ENCODE results near the gene PNO1. TPM values are rescaled to one million over a fixed set of nuclear protein-coding genes. Genes with fewer than 3 reads are reported as not detected.

PNO1 gene
- total and polyA plus RNA-seq, 2 experiments from 2014 or later: 34.6 to 43.7 TPM

GRCh38 chr2:68218343-68218901 is 60.7 kb downstream of the PNO1 start (continued):
- TF ChIP-seq ZNF462 (CRISPR knock-in tag; IDR thresholded peaks at IDR 0.05) (no peak), CREB1 (CRISPR knock-in tag; IDR thresholded peaks at IDR 0.05; ENCODE audit: low read depth) (no peak), JUNB (IDR thresholded peaks at IDR 0.05; ENCODE audit: unreplicated experiment) (no peak), EZH2 (IDR thresholded peaks at IDR 0.05; ENCODE audit: low read depth, unreplicated experiment) (no peak), CTCF (conservative IDR thresholded peaks at IDR 0.05; ENCODE audit: low read depth in 2 of 2) (no peak)

GRCh38 chr2:68222287-68222686 is 64.6 kb downstream of the PNO1 start:
- Mint-ChIP-seq H3K4me1 (peaks cover 51% of the 10 kb centered on the region), H3K36me3 (ENCODE audit: low read depth) (no peaks in the 10 kb centered on the region), H3K9me3 (no peaks in the 10 kb centered on the region), H3K27me3 (ENCODE audit: insufficient read depth, low read depth, poor library complexity) (no peaks in the 10 kb centered on the region), H3K4me3 (no peak overlapping the region), H3K27ac (no peak overlapping the region)
- H3K36me3 ChIP-seq (ENCODE audit: insufficient read depth): no peaks in the 10 kb centered on the region
- peaks cover 100% of the 10 kb centered on the region for H3K79me2 ChIP-seq (replicated peaks; ENCODE audit: insufficient read depth)
- H3F3A ChIP-seq (replicated peaks; ENCODE audit: low read depth): no peaks in the 10 kb centered on the region
- H2AFZ ChIP-seq: no peak overlapping the region
- ATAC-seq: no peak
- no peak overlapping the region for H3K4me2 ChIP-seq
- peaks cover 73% of the 10 kb centered on the region for H4K20me1 ChIP-seq (replicated peaks; ENCODE audit: insufficient read depth)
- no peaks in the 10 kb centered on the region for H3K9me2 ChIP-seq (ENCODE audit: insufficient read depth)
- H3K27ac ChIP-seq (ENCODE audit: low read depth): no peak overlapping the region
- DNase-seq (ENCODE audit: low spot score): no peak
- TF ChIP-seq ZNF114 (CRISPR knock-in tag; IDR thresholded peaks at IDR 0.05): no peak
- no peak for TF ChIP-seq ETS1 (IDR thresholded peaks at IDR 0.05)
- no peak for TF ChIP-seq CTCF (conservative IDR thresholded peaks at IDR 0.05; ENCODE audit: low read depth in 2 of 2)
- no peak for TF ChIP-seq CREB1 (CRISPR knock-in tag; IDR thresholded peaks at IDR 0.05; ENCODE audit: low read depth)
- TF ChIP-seq EZH2phosphoT487 (IDR thresholded peaks at IDR 0.05; ENCODE audit: unreplicated experiment): no peak
- no peak for TF ChIP-seq STAT1 (IDR thresholded peaks at IDR 0.05; ENCODE audit: unreplicated experiment)
- TF ChIP-seq NANOG (IDR thresholded peaks at IDR 0.05; ENCODE audit: borderline replicate concordance): no peak
- TF ChIP-seq POLR2AphosphoS5 (IDR thresholded peaks at IDR 0.05; ENCODE audit: low read depth): no peak
- no peak for TF ChIP-seq JUNB (IDR thresholded peaks at IDR 0.05; ENCODE audit: unreplicated experiment)
- H3K4me3 ChIP-seq: no peak overlapping the region
- H3K27me3 ChIP-seq (ENCODE audit: insufficient read depth): no peaks in the 10 kb centered on the region
- peaks cover 11% of the 10 kb centered on the region; the same call in 1 of the 2 replicates for H3K4me1 ChIP-seq (ENCODE audit: insufficient read depth)
